Effector CD4-positive, alpha-beta T cell (primary cell): ENCODE measurements around the gene TRIML1. TPM values are rescaled to one million over a fixed set of nuclear protein-coding genes. Genes with fewer than 3 reads are reported as not detected.

Experiments used
- DNase-seq: peaks from one replicate; pipeline ENCODE4 v3.0.0-alpha.2; 2020
- total RNA-seq: gene quantifications from one replicate; lab custom pipeline; 2026; lab: John Stamatoyannopoulos, UW

The TRIML1 gene, protein sequence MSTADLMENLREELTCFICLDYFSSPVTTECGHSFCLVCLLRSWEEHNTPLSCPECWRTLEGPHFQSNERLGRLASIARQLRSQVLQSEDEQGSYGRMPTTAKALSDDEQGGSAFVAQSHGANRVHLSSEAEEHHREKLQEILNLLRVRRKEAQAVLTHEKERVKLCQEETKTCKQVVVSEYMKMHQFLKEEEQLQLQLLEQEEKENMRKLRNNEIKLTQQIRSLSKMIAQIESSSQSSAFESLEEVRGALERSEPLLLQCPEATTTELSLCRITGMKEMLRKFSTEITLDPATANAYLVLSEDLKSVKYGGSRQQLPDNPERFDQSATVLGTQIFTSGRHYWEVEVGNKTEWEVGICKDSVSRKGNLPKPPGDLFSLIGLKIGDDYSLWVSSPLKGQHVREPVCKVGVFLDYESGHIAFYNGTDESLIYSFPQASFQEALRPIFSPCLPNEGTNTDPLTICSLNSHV
- not detected for total RNA-seq

DNA sequence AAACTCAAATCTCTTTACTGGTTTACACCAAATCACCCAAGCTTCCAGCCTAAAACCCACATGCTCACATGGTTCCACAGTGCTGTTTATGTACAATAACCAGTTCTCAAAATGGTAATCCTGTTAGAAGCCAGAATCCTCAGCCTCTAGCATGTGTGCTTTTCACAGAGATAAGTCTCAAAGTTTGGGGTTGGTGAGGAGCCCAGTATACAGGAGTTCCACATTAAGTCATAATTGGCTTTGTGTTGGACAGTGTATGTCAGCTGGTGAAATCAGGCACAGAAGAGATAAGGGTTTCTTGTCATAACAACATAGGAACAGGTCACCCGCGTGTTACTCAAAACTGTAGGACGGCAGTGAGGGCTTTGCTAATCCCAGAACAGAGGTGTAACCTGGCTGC is at the start of gene TRIML1:
TRIML1 (plus strand) TSS at position 301 of the 400 bp plus-strand sequence. CDS start 118 bp downstream, outside the sequence.
- DNase-seq, result no peak

DNA sequence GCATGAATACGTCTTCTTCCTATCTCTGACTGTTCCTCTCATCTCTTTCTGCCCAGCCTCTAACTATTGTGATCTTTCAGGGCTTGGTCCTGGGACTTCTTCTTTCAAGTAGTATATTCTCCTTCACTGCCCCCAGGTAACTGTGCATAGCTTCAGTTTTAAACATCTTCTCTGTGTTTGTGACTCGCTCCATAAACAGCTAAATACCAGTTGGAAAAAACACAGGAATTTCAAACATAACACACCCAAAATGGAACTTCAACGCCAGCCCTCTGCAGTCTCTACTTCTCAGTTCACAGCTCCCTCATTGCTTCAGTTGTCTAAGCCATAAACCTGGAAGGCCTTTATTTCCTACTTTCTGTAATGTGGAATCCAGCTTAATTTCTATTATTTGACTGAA is 46.4 kb upstream of the TRIML1 start:
- no peak for DNase-seq

DNA sequence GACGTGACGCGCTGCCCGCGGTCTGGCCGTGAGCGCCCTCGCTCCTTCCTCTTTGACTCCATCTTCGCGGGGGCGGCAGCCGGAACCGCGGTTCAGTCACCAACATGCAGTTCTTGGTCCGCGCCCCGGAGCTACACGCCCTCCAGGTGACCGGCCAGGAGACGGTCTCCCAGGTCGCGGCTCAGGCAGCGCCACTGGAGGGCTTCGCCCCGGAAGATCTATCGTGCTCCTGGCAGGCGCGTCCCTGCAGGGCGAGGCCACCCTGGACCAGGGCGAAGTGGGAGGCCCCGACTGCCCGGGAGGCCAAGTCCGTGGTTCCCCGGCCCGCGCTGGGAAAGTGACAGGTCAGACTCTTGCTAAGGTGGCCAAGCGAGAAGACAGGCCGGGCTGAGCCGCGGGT is 32.8 kb upstream of the TRIML1 start:
- DNase-seq, result no peak

DNA sequence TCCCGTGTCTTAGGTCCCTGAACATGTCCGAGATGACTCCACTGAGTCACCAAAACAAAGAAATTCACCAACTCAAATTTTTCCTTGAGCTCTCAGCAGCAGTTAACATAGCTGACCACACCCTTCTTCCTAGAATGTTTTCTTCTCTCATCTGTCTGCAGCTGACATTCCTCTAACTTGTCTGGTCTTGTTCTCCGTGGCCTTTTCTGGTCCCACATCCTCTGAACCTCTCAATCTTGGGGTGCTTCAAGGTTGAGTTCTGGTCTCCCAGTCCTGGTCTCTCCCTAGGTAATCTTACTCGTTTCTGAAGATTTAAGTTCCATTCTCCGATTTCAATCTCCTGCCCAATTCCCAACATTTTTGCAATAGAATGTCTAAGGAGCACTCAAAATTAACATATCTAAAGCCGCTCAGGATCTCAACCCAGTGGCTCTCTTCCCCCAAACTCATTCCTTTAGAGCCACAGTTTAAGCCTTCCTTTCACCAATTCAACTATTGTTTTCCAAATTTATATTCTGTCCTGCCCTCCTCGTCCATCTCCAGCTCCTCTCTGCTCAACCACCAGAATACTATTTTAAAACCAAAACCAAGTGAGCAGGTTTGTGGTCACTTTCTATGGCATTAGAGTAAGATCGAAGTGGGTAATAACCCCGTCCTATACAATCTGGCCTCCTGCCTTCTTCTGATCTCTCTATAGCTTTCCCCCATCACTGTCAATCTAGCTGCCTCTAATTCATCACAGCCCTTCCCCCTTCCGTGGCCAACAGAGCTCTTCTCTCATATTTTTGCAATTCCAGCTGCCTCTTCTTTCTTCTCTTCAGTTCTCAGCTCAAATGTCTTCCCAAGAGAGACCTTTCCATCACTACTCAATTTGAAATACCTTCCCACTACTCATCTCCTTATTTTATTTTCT is 31.1 kb upstream of the TRIML1 start:
- DNase-seq, result no peak

DNA sequence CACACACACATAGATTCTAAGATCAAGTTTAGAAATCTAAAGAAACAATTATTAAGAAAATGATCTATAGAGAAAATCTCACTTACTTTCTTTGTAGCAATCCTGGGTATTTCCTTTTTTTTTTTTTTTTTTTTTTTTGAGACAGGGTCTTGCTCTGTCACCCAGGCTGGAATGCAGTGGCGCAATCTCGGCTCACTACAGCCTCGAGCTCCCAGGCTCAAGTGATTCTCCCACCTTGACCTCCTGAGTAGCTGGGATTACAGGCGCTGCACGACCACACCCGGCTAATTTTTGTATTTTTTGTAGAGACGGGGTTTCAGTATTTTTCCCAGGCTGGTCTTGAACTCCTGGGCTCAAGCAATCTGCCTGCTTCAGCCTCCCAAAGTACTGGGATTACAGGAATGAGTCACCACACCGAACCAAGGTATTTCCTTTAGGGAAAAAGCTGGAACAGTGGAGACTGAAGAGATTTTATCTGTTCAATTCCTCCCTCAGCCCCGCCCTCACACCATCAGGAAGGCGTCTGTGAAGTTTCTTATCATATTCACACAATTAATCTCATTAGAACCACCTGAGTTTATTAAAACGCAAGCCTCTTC is 30.0 kb upstream of the TRIML1 start, which contains the start of gene TRIML2:
TRIML2 (minus strand) TSS at position 447 of the 599 bp plus-strand sequence. CDS start 4,235 bp downstream, outside the sequence.
- no peak for DNase-seq

DNA sequence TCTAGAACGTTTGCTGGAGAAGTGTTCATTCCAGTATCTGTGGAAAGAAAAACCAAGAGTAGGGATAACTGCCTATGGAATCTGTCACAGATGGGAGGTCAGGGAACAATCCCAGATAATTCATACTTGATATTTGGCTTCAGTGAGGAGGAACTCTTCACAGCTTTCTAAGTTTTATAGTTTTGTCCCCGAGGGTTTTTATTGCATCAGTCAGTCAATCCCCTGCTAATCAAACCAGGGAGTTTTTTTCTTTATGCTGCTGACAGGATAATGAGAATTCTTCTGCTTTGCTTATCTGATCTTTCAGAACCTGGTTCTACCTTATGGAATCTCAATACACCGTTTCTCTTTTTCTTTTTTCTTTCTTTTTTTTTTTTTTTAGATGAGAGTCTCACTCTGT is 29.2 kb upstream of the TRIML1 start:
- no peak for DNase-seq

DNA sequence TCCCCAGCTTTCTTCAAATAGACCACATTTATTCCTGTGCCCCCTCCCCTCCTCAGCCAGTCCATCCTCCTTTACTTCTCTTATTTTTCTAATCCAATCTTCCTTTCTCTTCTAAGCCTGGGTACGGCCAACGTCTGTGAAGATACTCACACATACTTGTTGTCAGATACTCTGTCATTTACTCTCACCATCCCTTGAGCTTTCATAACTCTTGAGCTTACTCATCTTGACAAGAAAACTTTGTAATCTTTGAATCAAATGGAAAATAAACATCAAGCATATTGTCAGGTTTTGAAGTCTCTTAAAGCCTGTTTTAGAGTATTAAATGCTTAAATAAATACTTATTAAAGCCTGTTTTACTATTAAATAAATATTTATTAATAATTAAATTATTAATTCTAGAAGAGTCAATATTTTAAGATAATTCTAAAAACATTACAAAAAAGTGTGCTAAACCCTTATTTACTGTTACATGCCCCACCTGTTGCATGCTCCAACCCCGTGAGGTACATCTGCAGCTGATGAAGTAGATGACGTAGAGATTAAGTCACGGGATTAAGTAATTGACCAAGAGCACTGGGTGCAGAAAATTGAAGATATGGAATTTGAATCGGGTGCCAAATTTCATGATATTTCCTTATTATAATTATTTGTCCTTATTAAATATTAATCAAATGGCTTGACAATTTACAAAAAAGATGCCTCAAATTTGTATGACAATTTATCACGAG is 28.3 kb upstream of the TRIML1 start:
- no peak for DNase-seq

DNA sequence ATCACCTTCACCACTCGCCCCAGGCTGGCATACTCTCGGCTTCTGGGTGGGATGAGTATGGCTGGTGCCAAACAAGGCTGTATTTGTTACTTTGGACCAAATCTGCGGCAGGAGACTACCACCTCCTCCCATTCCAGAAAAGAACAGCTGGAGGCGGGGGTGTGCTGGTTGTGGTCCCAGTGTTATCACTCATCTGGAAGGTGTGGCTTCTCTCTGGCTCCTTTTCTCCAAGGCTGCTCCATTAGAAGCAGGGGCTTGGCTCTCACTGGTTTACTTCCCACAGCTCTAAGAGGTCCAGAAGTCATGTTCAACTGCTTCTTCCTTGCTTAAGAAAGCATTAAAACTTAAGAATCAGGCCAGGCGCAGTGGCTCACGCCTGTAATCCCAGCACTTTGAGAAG is 27.3 kb upstream of the TRIML1 start:
- DNase-seq, result no peak

DNA sequence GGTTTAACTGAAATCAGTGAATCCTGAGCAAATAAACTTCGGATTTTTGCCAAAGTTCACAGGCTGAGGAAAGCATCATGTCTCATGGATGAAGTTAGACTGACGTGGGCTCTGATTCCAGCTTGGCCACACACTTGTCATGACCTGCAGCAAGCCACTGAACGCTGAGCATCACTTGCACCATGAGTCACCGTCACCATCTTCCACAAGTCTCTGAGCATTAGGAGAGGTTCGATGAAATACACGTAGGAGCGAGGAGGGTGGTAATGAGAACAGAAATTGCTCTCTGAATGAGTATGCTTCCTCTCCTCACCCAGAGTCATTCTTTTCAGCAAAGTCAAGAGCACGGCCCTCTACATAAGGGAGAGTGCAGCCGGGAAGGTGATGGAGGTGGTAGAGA is 26.1 kb upstream of the TRIML1 start:
- DNase-seq, result no peak

DNA sequence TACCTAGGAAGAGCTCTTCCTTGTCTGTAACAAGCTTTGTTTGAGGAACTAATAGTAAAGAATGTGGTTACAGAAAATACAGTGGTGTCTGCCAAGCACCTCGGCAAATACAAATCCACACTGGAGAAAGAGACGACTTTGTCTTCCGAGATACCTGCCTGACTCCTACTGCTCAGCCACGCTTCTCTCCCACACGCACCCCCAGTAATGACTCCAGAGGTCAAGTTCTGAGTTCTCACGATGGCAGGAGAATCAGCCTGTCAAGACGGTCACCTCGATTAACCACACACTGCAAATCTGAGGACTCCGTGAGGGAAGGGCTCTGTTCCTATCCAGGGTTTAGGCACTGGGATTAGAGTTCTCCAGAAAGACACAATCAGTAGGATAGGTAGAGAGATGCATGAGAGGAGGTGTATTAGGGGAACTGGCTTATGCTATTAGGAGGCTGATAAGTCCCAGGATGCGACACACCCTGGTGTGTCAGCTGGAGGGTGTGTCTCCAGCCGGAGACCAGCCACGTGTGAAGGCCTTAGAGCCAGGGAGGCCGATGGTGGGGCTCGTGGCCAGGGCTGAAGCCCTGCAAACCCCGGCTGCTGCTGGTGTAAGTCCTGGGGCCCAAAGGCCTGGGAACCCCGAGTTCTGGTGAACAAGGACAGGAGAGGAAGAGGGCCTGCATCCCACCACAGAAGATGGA is 21.5 kb upstream of the TRIML1 start:
- no peak for DNase-seq

DNA sequence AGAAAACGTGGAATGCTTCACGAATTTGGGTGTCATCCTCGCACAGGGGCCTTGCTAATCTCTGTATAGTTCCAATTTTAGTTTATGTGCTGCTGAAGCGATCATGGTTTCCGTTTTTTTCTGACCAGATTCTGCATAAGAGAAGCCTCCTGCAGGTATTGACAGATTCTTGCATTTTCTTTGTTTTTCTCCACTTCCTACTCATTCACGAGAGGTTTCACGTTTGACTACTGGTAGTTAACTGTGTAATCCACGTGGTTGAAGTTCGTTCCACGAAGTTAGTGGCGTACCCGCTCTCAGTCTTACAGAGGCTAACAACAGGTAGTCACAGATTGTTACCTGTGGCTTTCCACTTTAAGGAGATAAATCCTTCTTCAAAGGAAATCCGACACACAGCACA is 17.7 kb upstream of the TRIML1 start:
- DNase-seq, result no peak

DNA sequence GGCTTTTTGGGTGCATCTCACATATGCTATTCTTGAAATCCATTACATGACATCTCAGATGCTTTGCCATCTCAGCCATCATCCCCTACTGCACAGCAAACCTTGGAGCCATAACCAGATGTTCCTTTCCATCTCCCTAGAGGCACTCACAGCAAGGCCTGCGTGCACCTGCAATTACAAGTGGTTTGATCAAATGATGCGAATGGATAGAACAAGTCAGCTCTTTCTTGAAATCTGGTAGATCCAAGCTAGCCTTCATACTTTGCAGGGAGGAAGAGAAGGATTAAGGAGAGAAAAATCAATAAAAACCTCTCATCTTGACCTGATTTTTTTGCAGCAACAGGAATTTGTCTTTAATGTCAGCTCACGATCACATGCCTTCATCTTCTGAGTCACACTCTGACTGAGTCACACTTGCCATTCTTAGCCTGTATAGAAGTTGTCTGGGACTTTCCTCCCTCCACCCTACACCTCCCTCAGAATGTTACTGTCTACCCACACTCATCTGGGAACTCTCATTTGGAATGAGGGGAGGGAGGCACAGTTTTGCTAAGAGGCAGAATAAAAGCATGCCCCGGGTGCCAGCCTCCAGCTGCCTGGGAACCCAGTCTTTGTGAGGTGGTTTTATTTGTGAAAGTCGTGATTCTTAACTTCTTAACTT is 11.9 kb upstream of the TRIML1 start:
- DNase-seq, result no peak

DNA sequence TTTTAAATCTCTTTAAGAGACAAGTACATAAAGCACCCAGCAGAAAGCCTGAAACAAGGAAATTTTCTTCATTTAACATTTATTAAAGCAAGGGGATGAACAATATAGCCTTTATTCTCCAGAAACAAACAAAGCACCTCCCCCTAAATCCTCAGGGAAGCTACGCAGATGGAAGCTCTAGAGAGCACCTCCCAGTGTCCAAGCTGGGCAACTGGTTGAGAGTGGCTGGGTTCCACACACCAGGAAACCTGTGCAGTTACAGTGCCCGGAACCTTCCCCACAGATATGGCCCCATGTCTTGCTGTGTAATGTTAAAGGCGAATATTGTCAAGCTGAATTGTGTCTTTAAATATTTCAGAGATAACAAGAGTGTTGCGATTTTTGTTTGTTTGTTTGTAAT is 8.9 kb upstream of the TRIML1 start:
- no peak for DNase-seq

DNA sequence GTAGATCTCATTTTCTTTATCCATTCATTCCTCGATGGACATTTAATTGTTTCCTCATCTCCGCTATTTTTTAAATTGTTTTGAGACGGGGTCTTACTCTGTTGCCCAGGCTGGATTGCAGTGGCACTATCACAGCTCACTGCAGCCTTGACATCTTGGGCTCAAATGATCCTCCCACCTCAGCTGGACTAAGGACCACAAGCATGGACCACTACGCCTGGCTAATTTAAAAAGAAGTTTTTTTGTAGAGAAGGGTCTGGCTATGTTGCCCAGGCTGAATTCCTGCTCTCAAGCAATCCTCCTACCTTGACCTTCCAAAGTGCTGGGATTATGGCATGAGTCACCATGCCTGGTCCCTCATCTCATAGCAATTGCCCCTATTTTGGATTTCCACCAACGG is 7.0 kb upstream of the TRIML1 start:
- DNase-seq, result no peak

DNA sequence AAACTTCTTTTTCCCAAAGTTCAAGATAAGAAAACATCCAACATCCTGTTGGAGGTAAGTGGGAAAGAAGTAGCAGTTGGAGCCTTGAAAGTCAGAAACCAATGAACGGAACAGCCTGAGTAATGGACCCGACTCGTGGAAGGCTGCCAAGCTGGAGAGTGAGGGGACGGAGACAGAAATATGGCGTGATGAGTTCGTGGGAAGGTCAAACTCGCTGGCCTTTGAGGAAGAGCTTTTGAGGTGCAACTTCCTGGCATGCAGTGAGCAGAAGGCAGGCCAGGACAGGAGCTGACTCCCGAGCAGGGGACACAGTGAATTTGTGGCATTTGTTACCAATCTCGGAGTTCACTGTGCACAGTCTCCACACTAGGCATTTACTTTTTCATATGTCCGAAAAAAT is 1.0 kb upstream of the TRIML1 start:
- DNase-seq, result no peak

DNA sequence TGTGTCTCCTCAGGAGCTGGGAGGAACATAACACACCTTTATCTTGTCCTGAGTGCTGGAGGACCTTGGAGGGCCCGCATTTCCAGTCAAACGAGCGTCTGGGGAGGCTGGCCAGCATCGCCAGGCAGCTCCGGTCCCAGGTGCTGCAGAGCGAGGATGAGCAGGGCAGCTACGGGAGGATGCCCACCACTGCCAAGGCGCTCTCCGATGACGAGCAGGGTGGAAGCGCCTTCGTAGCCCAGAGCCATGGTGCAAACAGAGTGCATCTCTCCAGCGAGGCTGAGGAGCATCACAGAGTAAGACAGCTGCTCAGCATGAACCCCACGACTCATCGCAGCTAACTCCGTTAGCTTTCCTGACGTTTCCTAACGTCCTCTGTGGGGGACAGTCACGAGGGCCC is 430 bp downstream of the TRIML1 start:
- no peak for DNase-seq

DNA sequence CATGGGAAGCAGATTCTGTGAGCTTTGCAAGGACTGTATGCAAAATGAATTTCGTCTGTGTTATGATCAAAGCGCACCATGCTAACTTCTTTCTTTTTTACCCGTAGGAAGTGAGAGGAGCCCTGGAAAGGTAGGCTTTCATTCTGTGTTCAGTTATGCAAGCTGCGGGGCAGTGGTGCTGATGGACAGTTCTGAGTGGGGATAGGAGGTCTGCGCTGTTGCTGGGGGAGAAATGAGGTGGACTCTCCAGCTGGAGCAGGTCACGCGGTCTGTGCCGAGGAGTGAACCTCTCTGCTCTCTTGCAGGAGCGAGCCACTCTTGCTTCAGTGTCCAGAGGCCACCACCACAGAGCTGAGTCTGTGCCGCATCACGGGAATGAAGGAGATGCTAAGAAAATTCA is 4.5 kb downstream of the TRIML1 start:
- DNase-seq, result no peak

DNA sequence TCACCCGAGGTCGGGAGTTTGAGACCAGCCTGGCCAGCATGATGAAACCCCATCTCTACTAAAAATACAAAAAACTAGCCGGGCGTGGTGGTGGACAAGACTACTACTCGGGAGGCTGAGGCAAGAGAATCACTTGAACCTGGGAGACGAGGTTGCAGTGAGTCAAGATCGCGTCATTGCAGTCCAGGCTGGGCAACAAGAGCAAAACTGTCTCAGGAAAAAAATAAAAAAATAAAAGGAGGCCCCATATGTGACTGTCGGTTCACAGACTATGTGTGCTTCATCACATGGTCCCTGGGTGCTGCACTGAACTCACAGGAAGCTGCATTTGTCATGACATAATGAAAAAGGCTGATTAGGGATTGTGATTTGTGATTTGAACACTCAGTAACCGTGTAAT is 6.4 kb downstream of the TRIML1 start:
- DNase-seq, result no peak

DNA sequence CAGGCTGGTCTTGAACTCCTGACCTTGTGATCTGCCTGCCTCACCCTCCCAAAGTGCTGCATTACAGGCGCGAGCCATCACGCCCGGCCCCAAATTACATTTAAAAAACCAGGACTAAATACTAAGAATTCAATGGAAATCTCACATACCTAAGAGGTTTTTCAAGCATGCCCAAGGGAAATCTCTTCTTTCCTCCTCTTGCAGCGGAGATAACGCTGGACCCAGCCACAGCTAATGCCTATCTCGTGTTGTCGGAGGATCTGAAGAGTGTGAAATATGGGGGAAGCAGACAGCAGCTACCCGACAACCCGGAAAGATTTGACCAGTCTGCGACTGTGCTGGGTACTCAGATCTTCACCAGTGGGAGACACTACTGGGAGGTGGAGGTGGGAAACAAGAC is 7.4 kb downstream of the TRIML1 start:
- no peak for DNase-seq

DNA sequence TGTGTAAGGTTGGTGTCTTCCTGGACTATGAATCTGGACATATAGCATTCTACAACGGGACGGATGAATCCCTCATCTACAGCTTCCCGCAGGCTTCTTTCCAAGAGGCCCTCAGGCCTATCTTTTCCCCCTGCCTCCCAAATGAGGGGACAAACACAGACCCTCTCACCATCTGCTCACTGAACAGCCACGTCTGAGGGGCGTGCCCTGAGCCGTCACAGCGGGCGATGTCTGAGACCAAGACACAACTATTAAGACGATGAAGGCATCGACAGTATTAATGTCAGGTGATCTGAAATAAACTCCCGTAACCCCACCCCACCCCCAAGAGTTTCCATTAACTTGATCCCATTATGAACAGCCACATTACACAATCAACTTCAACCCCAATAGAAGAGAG is 7.9 kb downstream of the TRIML1 start:
- DNase-seq, result no peak

DNA sequence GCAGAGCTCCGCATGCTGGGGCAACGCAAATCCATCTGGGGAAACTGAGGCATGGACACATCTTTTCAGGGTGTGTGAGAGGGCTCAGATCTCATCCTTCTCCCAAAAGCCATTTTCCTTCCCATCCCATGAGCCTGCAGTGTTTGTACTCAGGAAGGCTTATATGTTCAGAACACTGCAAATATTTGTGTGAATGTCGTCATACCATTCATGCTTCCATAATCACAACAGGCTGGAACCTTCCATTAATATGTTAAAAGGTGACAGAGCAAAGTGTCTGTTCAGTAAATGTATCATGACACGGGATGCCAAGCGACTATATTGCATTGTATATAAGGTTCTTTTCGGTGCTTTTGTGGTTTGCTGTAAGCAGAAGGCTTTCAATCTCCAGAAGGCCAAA is 8.5 kb downstream of the TRIML1 start:
- DNase-seq, result no peak
